Neutrophil (primary cell): ENCODE results near the gene ACOT13.

Source experiments
- H3K27ac ChIP-seq: fragments of 200-600 bp; sonication (generic); 2 replicates; pipeline ENCODE4 v1.5.1; 2016; ENCODE audit warnings: mild to moderate bottlenecking, moderate library complexity
- H3K27me3 ChIP-seq: fragments of 200-600 bp; sonication (generic); 2 replicates; pipeline ENCODE4 v1.6.0; 2016; ENCODE audit warnings: mild to moderate bottlenecking
- H3K36me3 ChIP-seq: fragments of 200-600 bp; sonication (generic); 2 replicates; pipeline ENCODE4 v1.5.1; 2017
- H3K4me1 ChIP-seq, 2 experiments: fragments of 200-600 bp in 1 of 2; sonication (generic) in 1 of 2; 1 replicate in 1 of 2; 2 replicates in 1 of 2; pipeline versions ENCODE4 v1.5.1 to v1.6.1; 2013 to 2016; ENCODE audit warnings: low read depth in 1 of 2, low read length in 1 of 2, mild to moderate bottlenecking in 1 of 2, moderate library complexity in 1 of 2; ENCODE audit not compliant: control insufficient read depth in 1 of 2, insufficient read depth in 1 of 2
- H3K4me3 ChIP-seq, 2 experiments: fragments of 200-600 bp in 1 of 2; sonication (generic) in 1 of 2; 1 replicate in 1 of 2; 2 replicates in 1 of 2; pipeline ENCODE4 v1.5.1; 2013 to 2016; ENCODE audit warnings: low read depth in 1 of 2, low read length in 1 of 2, mild to moderate bottlenecking in 1 of 2, moderate library complexity in 1 of 2
- H3K9me3 ChIP-seq: fragments of 200-600 bp; sonication (generic); 2 replicates; pipeline ENCODE4 v1.5.1; 2016
- TF ChIP-seq, protein P1 (sequence below): fragments of 200-600 bp; sonication (generic); IDR thresholded peaks from 2 replicates; pipeline ENCODE4 v1.5.1; 2016; ENCODE audit warnings: antibody characterized with exemption

Gene ACOT13

GRCh38 chr6:24691550-24691949 is 24.7 kb downstream of the ACOT13 start:
- H3K27me3 ChIP-seq: no peaks in the 10 kb centered on the region
- H3K4me1 ChIP-seq: peaks cover 8% of the 10 kb centered on the region in 2 experiments
- no peaks in the 10 kb centered on the region for H3K36me3 ChIP-seq
- H3K9me3 ChIP-seq: no peaks in the 10 kb centered on the region
- no peak overlapping the region for H3K4me3 ChIP-seq
- TF ChIP-seq, protein P1, sequence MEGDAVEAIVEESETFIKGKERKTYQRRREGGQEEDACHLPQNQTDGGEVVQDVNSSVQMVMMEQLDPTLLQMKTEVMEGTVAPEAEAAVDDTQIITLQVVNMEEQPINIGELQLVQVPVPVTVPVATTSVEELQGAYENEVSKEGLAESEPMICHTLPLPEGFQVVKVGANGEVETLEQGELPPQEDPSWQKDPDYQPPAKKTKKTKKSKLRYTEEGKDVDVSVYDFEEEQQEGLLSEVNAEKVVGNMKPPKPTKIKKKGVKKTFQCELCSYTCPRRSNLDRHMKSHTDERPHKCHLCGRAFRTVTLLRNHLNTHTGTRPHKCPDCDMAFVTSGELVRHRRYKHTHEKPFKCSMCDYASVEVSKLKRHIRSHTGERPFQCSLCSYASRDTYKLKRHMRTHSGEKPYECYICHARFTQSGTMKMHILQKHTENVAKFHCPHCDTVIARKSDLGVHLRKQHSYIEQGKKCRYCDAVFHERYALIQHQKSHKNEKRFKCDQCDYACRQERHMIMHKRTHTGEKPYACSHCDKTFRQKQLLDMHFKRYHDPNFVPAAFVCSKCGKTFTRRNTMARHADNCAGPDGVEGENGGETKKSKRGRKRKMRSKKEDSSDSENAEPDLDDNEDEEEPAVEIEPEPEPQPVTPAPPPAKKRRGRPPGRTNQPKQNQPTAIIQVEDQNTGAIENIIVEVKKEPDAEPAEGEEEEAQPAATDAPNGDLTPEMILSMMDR: no peak
- H3K27ac ChIP-seq: no peak overlapping the region

DNA sequence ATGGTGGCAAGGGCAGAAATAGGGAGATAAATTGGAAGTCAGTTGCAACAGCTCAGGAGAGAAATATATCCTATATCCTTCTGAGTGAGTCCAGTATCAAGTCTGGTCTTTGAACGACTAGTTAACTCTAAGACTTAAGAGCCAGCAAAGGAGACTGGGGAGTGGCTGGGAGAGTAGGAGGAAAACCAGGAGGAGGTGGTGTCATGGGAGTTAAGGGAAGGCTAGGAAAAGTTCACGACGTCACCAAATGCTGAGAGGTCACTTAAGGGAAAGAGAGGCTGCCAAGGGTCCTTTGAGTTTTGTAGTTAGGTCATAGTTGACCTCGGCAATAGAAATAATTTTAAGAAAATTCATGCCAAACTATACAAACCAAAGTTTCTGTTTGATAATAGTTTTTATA is 25.1 kb downstream of the ACOT13 start:
- H3K9me3 ChIP-seq: no peaks in the 10 kb centered on the region
- peaks cover 3 to 4% of the 10 kb centered on the region in 2 experiments for H3K4me1 ChIP-seq
- H3K36me3 ChIP-seq: no peaks in the 10 kb centered on the region
- TF ChIP-seq, protein P1: no peak
- H3K27ac ChIP-seq: no peak overlapping the region
- H3K27me3 ChIP-seq: no peaks in the 10 kb centered on the region
- no peak overlapping the region for H3K4me3 ChIP-seq

- Histone ChIP-seq H3K4me1 (no peaks in the 10 kb centered on the region), H3K4me3 (no peak overlapping the region), H3K36me3 (no peaks in the 10 kb centered on the region), H3K27ac (no peak overlapping the region), H3K9me3 (no peaks in the 10 kb centered on the region), H3K27me3 (no peaks in the 10 kb centered on the region)
- TF ChIP-seq, protein P1: no peak
Observed at GRCh38 chr6:24692415-24692814, 25.5 kb downstream of the ACOT13 start.

- no peaks in the 10 kb centered on the region for H3K27me3 ChIP-seq
- no peaks in the 10 kb centered on the region for H3K9me3 ChIP-seq
- no peak overlapping the region for H3K4me3 ChIP-seq
- H3K27ac ChIP-seq: no peak overlapping the region
- H3K4me1 ChIP-seq: no peaks in the 10 kb centered on the region
- TF ChIP-seq, protein P1: no peak
- H3K36me3 ChIP-seq: peaks cover 3% of the 10 kb centered on the region
Observed at GRCh38 chr6:24692848-24693592, 26.1 kb downstream of the ACOT13 start.

GRCh38 chr6:24694198-24694597 is 27.3 kb downstream of the ACOT13 start:
- Histone ChIP-seq H3K4me1 (no peaks in the 10 kb centered on the region), H3K36me3 (peaks cover 4% of the 10 kb centered on the region), H3K4me3 (no peak overlapping the region), H3K9me3 (no peaks in the 10 kb centered on the region), H3K27ac (no peak overlapping the region), H3K27me3 (no peaks in the 10 kb centered on the region)
- TF ChIP-seq, protein P1: no peak
